GM21619 (cell line): ENCODE measurements around the gene COL9A1.
"Not testable (repeated sequence)": the region's sequence is repeated elsewhere in the genome, so short reads cannot be mapped to it uniquely, and the experiment has no call there.

Experiments used
- ATAC-seq: cut with Tn5 transposase; IDR thresholded peaks from one replicate; pipeline ENCODE4 v1.9.1; 2021; ENCODE audit not compliant: unreplicated experiment

Gene COL9A1

GRCh38 chr6:70303034-70303525 lies at the start of gene COL9A1:
TSS of gene COL9A1 (minus strand) at chr6:70303084. CDS start at chr6:70302924, 160 bp downstream.
- no peak for ATAC-seq

- no peak for ATAC-seq
Measured at GRCh38 chr6:70351461-70351860, 48.6 kb upstream of the COL9A1 start.

GRCh38 chr6:70345619-70346018 lies 42.7 kb upstream of the COL9A1 start:
- ATAC-seq = no peak

GRCh38 chr6:70343313-70343712 lies 40.4 kb upstream of the COL9A1 start:
- no peak for ATAC-seq

GRCh38 chr6:70339810-70340209 lies 36.9 kb upstream of the COL9A1 start:
- not testable (repeated sequence) for ATAC-seq

GRCh38 chr6:70338775-70339174 lies 35.9 kb upstream of the COL9A1 start:
- no peak for ATAC-seq

GRCh38 chr6:70337743-70338105 lies 34.8 kb upstream of the COL9A1 start:
- no peak for ATAC-seq

- no peak for ATAC-seq
Measured at GRCh38 chr6:70336996-70337742, 34.3 kb upstream of the COL9A1 start.

GRCh38 chr6:70327036-70327435 lies 24.2 kb upstream of the COL9A1 start:
- ATAC-seq = no peak

- ATAC-seq = no peak
Measured at GRCh38 chr6:70325009-70325408, 22.1 kb upstream of the COL9A1 start.

- not testable (repeated sequence) for ATAC-seq
Measured at GRCh38 chr6:70317799-70318198, 14.9 kb upstream of the COL9A1 start.

- peak; percentile 67 for ATAC-seq
Measured at GRCh38 chr6:70315079-70315751, 12.3 kb upstream of the COL9A1 start.

GRCh38 chr6:70314296-70314695 lies 11.4 kb upstream of the COL9A1 start:
- no peak for ATAC-seq

- no peak for ATAC-seq
Measured at GRCh38 chr6:70312165-70312745, 9.4 kb upstream of the COL9A1 start.

GRCh38 chr6:70310063-70310694 lies 7.3 kb upstream of the COL9A1 start:
- ATAC-seq = no peak

GRCh38 chr6:70309243-70309642 lies 6.4 kb upstream of the COL9A1 start:
- ATAC-seq = no peak

- not testable (repeated sequence) for ATAC-seq
Measured at GRCh38 chr6:70308142-70308541, 5.3 kb upstream of the COL9A1 start.

- ATAC-seq = no peak
Measured at GRCh38 chr6:70307008-70307407, 4.1 kb upstream of the COL9A1 start.

GRCh38 chr6:70304616-70305015 lies 1.7 kb upstream of the COL9A1 start:
- no peak for ATAC-seq

GRCh38 chr6:70299456-70299855 lies 3.4 kb downstream of the COL9A1 start:
- no peak for ATAC-seq

GRCh38 chr6:70298068-70298467 lies 4.8 kb downstream of the COL9A1 start:
- no peak for ATAC-seq

GRCh38 chr6:70292193-70292592 lies 10.7 kb downstream of the COL9A1 start:
- no peak for ATAC-seq
